Lower leg skin (tissue), 3 donors: ENCODE results near the gene ADARB2.

Experiments
- CTCF ChIP-seq, 3 donors: fragments of 450-650 bp; IDR thresholded peaks; one replicate each; pipeline ENCODE4 v1.5.1; 2016; ENCODE audit warnings: antibody characterized with exemption in 3 of 3, mild to moderate bottlenecking in 3 of 3, moderate library complexity in 2 of 3
- POLR2A ChIP-seq, 2 donors: fragments of 450-650 bp; IDR thresholded peaks; one replicate each; pipeline ENCODE4 v1.6.1; 2016 to 2017; ENCODE audit warnings: antibody characterized with exemption in 2 of 2, mild to moderate bottlenecking in 1 of 2, moderate library complexity in 1 of 2

DNA sequence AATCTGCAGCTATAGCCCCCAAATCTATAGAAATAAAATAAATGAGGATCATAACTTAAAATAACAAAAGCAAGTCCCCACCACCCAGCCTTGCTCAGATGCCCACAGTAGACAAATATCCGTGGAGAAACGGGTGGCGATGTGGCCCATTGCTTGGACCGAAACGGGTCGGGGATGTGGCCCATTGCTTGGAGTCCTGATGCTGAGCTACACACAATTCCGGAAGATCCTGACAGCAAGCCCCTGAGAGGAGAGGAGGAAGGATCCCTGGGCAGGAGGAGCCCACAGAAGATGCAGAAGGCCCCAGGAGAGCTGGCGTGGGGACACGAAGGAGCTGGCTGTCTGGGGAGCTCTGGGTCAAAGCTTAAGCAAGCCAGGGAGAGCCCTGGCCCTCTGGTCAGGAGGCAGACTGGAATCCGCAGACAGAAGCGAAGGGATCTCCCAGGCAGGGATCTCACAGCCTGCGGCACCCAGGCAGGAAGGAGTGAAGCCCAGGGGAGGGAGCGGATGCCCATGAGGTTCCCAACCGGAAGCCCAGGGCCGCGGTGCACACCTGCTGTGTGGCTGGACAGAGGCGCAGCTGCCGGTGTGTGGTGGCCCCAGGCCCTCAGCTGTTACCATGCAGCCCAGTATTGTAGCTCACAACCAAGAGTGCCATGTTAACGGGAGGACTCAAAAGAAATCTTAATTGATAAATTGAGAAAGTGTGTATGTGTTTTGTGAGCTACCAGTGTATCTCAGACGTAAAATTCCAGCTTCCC, 138.8 kb downstream of the ADARB2 start:
- TF ChIP-seq CTCF (IDR thresholded peaks at IDR 0.05) (no peak), POLR2A (IDR thresholded peaks at IDR 0.05) (no peak)
